NCI-H2196 treated with DMSO at 0.1 percent for 48 hours (cell line): ENCODE measurements around the gene HYOU1.
"Not testable (repeated sequence)": the region's sequence is repeated elsewhere in the genome, so short reads cannot be mapped to it uniquely, and the experiment has no call there.

Source experiments
- DNase-seq: peaks from one replicate; lab custom pipeline; 2025; ENCODE audit not compliant: unreplicated experiment; lab: John Stamatoyannopoulos, UW

The HYOU1 gene

GRCh38 chr11:119087747-119088241, 30.8 kb upstream of the HYOU1 start:
- DNase-seq = no peak

GRCh38 chr11:119087123-119087522, 30.1 kb upstream of the HYOU1 start:
- DNase-seq = no peak

GRCh38 chr11:119085437-119085847, 28.4 kb upstream of the HYOU1 start:
- no peak for DNase-seq

- peak; percentile 82 for DNase-seq
Observed at GRCh38 chr11:119084663-119085436, 27.8 kb upstream of the HYOU1 start, which contains the start of gene HMBS. TSS of gene HMBS (plus strand) at chr11:119084881. CDS start at chr11:119085034, 153 bp downstream.

GRCh38 chr11:119081682-119082260, 24.8 kb upstream of the HYOU1 start:
- no peak for DNase-seq

- DNase-seq = no peak
Observed at GRCh38 chr11:119078675-119079420, 21.8 kb upstream of the HYOU1 start.

- DNase-seq = no peak
Observed at GRCh38 chr11:119077839-119078238, 20.8 kb upstream of the HYOU1 start.

GRCh38 chr11:119067371-119068222, 10.6 kb upstream of the HYOU1 start, which contains the start of gene VPS11:
TSS of gene VPS11 (plus strand) at chr11:119067818. CDS start at chr11:119067824, 6 bp downstream.
- peak; percentile 90 for DNase-seq

- DNase-seq = no peak
Observed at GRCh38 chr11:119065369-119065768, 8.4 kb upstream of the HYOU1 start.

GRCh38 chr11:119062779-119063178, 5.8 kb upstream of the HYOU1 start:
- no peak for DNase-seq

- no peak for DNase-seq
Observed at GRCh38 chr11:119061256-119061655, 4.3 kb upstream of the HYOU1 start.

GRCh38 chr11:119059128-119059527, 2.1 kb upstream of the HYOU1 start:
- not testable (repeated sequence) for DNase-seq

- DNase-seq = no peak
Observed at GRCh38 chr11:119056421-119056999, 495 bp downstream of the HYOU1 start.

GRCh38 chr11:119055901-119056300, 1.1 kb downstream of the HYOU1 start:
- DNase-seq = no peak

- no peak for DNase-seq
Observed at GRCh38 chr11:119054418-119054817, 2.6 kb downstream of the HYOU1 start.

GRCh38 chr11:119052163-119052814, 4.7 kb downstream of the HYOU1 start:
- DNase-seq = no peak

GRCh38 chr11:119051440-119052162, 5.4 kb downstream of the HYOU1 start:
- DNase-seq = no peak

GRCh38 chr11:119049081-119049480, 7.9 kb downstream of the HYOU1 start:
- no peak for DNase-seq

GRCh38 chr11:119048644-119049043, 8.4 kb downstream of the HYOU1 start:
- no peak for DNase-seq
